HCT116 (cell line): ENCODE measurements around the gene TBC1D14.

Source experiments
- CEBPB ChIP-seq: IDR thresholded peaks from 2 replicates; pipeline ENCODE4 v1.6.1; 2012; ENCODE audit warnings: low read depth
- CTCF ChIP-seq, 3 experiments: fragments of 200-600 bp in 1 of 3; sonication (generic) in 1 of 3; IDR thresholded peaks in 2 of 3; conservative IDR thresholded peaks in 1 of 3; 2 replicates each; pipeline ENCODE4 v1.5.1; 2012 to 2017; ENCODE audit warnings: low read depth in 2 of 3, low read length in 2 of 3, antibody characterized with exemption in 1 of 3, borderline replicate concordance in 1 of 3, control low read depth in 1 of 3, mild to moderate bottlenecking in 1 of 3, mixed read lengths in 1 of 3, mixed run types in 1 of 3, moderate library complexity in 1 of 3; ENCODE audit not compliant: insufficient read depth in 1 of 3
- EGR1 ChIP-seq: IDR thresholded peaks from 2 replicates; pipeline ENCODE4 v1.6.1; 2012; ENCODE audit warnings: low read depth
- EZH2 ChIP-seq: fragments of 200-600 bp; sonication (generic); IDR thresholded peaks from 2 replicates; pipeline ENCODE4 v1.6.1; 2017; ENCODE audit warnings: antibody characterized with exemption, mixed run types
- POLR2A ChIP-seq: IDR thresholded peaks from 2 replicates; pipeline ENCODE4 v1.7.0; 2011; ENCODE audit warnings: borderline replicate concordance; ENCODE audit not compliant: insufficient read depth, insufficient read length; ENCODE audit errors: extremely low read depth
- POLR2AphosphoS5 ChIP-seq: IDR thresholded peaks from 2 replicates; pipeline ENCODE4 v1.6.1; 2011; ENCODE audit warnings: mild to moderate bottlenecking, low read depth, low read length, moderate library complexity
- RAD21 ChIP-seq: IDR thresholded peaks from 2 replicates; pipeline ENCODE4 v1.6.1; 2012; ENCODE audit warnings: low read depth, mild to moderate bottlenecking
- REST ChIP-seq: IDR thresholded peaks from 2 replicates; pipeline ENCODE4 v1.6.1; 2012; ENCODE audit warnings: low read depth
- TCF7L2 ChIP-seq: IDR thresholded peaks from 2 replicates; pipeline ENCODE4 v1.7.0; 2011; ENCODE audit warnings: borderline replicate concordance, inconsistent platforms; ENCODE audit not compliant: insufficient read depth, insufficient read length; ENCODE audit errors: extremely low read depth
- ZNF274 ChIP-seq: fragments of 200-500 bp; sonication (Bioruptor generic); IDR thresholded peaks from 2 replicates; pipeline ENCODE4 v1.6.1; 2014; ENCODE audit warnings: mild to moderate bottlenecking, low read depth, low read length, inconsistent platforms

GRCh38 chr4:6928081-6928480 lies 18.5 kb downstream of the TBC1D14 start:
- TF ChIP-seq CTCF (IDR thresholded peaks at IDR 0.05 in 2 of 3, conservative IDR thresholded peaks at IDR 0.05 in 1 of 3; ENCODE audit: borderline replicate concordance in 1 of 3, insufficient read depth in 1 of 3, low read depth in 2 of 3, low read length in 2 of 3) (no peak), ZNF274 (no peak), REST (no peak), EZH2 (no peak), TCF7L2 (no peak), POLR2A (no peak), POLR2AphosphoS5 (no peak), EGR1 (no peak), RAD21 (no peak), CEBPB (no peak)
